KMS-11 (cell line): ENCODE measurements around the gene TMEM247.

ENCODE experiments used
- H2AFZ ChIP-seq: fragments of 200-600 bp; sonication (generic); 2 replicates; pipeline ENCODE4 v1.6.1; 2016; ENCODE audit warnings: antibody characterized with exemption, mixed run types, low read depth
- H3K27ac ChIP-seq: fragments of 200-600 bp; sonication (generic); 2 replicates; pipeline ENCODE4 v1.6.1; 2016; ENCODE audit warnings: mild to moderate bottlenecking, mixed run types
- H3K27me3 ChIP-seq: fragments of 200-600 bp; sonication (generic); 2 replicates; pipeline ENCODE4 v1.6.1; 2017; ENCODE audit warnings: mild to moderate bottlenecking, low read depth, mixed run types, moderate library complexity; ENCODE audit not compliant: insufficient read depth
- H3K36me3 ChIP-seq: fragments of 200-600 bp; sonication (generic); 2 replicates; pipeline ENCODE4 v1.6.1; 2017; ENCODE audit warnings: mild to moderate bottlenecking, mixed run types; ENCODE audit not compliant: insufficient read depth
- H3K4me1 ChIP-seq: fragments of 200-600 bp; sonication (generic); 2 replicates; pipeline ENCODE4 v1.6.1; 2016; ENCODE audit warnings: mild to moderate bottlenecking, low read depth, mixed run types; ENCODE audit not compliant: poor library complexity, severe bottlenecking
- H3K4me2 ChIP-seq: fragments of 200-600 bp; sonication (generic); 2 replicates; pipeline ENCODE4 v1.7.0; 2016; ENCODE audit warnings: mild to moderate bottlenecking, mixed run types
- H3K4me3 ChIP-seq: fragments of 200-600 bp; sonication (generic); IDR thresholded peaks from 2 replicates; pipeline ENCODE4 v1.6.1; 2017; ENCODE audit warnings: low read depth, low read length, mixed read lengths; ENCODE audit not compliant: insufficient read depth
- H3K79me2 ChIP-seq: fragments of 200-600 bp; sonication (generic); 2 replicates; pipeline ENCODE4 v1.6.1; 2016; ENCODE audit warnings: low read depth, mixed run types; ENCODE audit not compliant: insufficient read depth
- H3K9ac ChIP-seq: fragments of 200-600 bp; sonication (generic); 2 replicates; pipeline ENCODE4 v1.6.1; 2016; ENCODE audit warnings: mild to moderate bottlenecking, mixed run types
- H4K20me1 ChIP-seq: fragments of 200-600 bp; sonication (generic); 2 replicates; pipeline ENCODE4 v1.6.1; 2016; ENCODE audit warnings: mild to moderate bottlenecking, mixed run types; ENCODE audit not compliant: insufficient read depth
- CTCF ChIP-seq: fragments of 200-600 bp; sonication (generic); conservative IDR thresholded peaks from 2 replicates; pipeline ENCODE4 v1.6.1; 2017; ENCODE audit warnings: low read depth, mild to moderate bottlenecking, antibody characterized with exemption, low read length, moderate library complexity, mixed read lengths

Gene TMEM247

GRCh38 chr2:46498681-46499080, 19.3 kb downstream of the TMEM247 start:
- Histone ChIP-seq H3K27ac (no peak overlapping the region), H3K36me3 (no peaks in the 10 kb centered on the region), H2AFZ (no peak overlapping the region), H4K20me1 (no peaks in the 10 kb centered on the region), H3K9ac (no peak overlapping the region), H3K27me3 (no peaks in the 10 kb centered on the region), H3K79me2 (no peaks in the 10 kb centered on the region), H3K4me1 (peaks cover 13% of the 10 kb centered on the region), H3K4me2 (peak overlapping the region; percentile 77; the same call in 1 of the 2 replicates), H3K4me3 (no peak overlapping the region)
- no peak for TF ChIP-seq CTCF

GRCh38 chr2:46499392-46499785, 20.0 kb downstream of the TMEM247 start:
- TF ChIP-seq CTCF: no peak
- H3K9ac ChIP-seq: peak overlapping the region; percentile 85; the same call in 1 of the 2 replicates
- no peaks in the 10 kb centered on the region for H3K79me2 ChIP-seq
- H3K4me3 ChIP-seq: peak overlapping the region; percentile 99
- H3K27me3 ChIP-seq: no peaks in the 10 kb centered on the region
- peak overlapping the region; percentile 77 for H3K4me2 ChIP-seq
- peak overlapping the region; percentile 97 for H2AFZ ChIP-seq
- H3K27ac ChIP-seq: peak overlapping the region; percentile 53; the same call in 1 of the 2 replicates
- H3K4me1 ChIP-seq: peaks cover 13% of the 10 kb centered on the region
- H4K20me1 ChIP-seq: no peaks in the 10 kb centered on the region
- no peaks in the 10 kb centered on the region for H3K36me3 ChIP-seq

- H3K4me3 ChIP-seq: peak overlapping the region; percentile 3
- no peak overlapping the region for H3K9ac ChIP-seq
- H3K4me2 ChIP-seq: peak overlapping the region; percentile 90
- no peaks in the 10 kb centered on the region for H3K79me2 ChIP-seq
- H3K27ac ChIP-seq: no peak overlapping the region
- H3K4me1 ChIP-seq: peaks cover 13% of the 10 kb centered on the region
- no peaks in the 10 kb centered on the region for H3K27me3 ChIP-seq
- TF ChIP-seq CTCF: no peak
- peak overlapping the region; percentile 97 for H2AFZ ChIP-seq
- no peaks in the 10 kb centered on the region for H3K36me3 ChIP-seq
- no peaks in the 10 kb centered on the region for H4K20me1 ChIP-seq
Measured at GRCh38 chr2:46500801-46501200, 21.4 kb downstream of the TMEM247 start.

- Histone ChIP-seq H3K4me2 (no peak overlapping the region), H3K9ac (no peak overlapping the region), H2AFZ (no peak overlapping the region), H3K4me3 (no peak overlapping the region), H3K36me3 (no peaks in the 10 kb centered on the region), H4K20me1 (no peaks in the 10 kb centered on the region), H3K79me2 (no peaks in the 10 kb centered on the region), H3K27me3 (no peaks in the 10 kb centered on the region), H3K4me1 (peaks cover 13% of the 10 kb centered on the region), H3K27ac (no peak overlapping the region)
- no peak for TF ChIP-seq CTCF
Measured at GRCh38 chr2:46502291-46502885, 23.0 kb downstream of the TMEM247 start.
